ENCODE data around the gene RPS17. TPM values are rescaled to one million over a fixed set of nuclear protein-coding genes. Genes with fewer than 3 reads are reported as not detected.

Gene RPS17
- total RNA-seq, 1 donor from 2014 or later: 1,125 TPM

DNA sequence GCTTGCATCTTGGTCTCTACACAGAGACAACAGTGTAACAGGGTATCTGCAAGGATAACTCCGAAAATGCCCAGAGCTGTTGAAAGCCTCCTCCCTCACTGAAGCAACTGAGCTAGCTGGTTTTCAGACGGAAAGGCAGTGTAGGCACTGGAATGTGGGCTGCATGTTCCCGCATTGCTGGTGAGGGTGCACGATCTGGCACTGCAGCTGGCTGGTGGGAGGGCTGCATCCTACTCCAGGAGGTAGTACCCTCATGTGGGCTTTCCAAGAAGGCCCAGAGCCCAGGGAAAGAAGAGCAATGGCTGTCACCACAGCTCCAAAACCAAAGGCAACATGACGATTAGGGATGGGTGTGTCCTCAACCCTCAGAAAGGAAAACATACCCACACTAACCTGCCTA, 28.7 kb upstream of the RPS17 start:
- Histone ChIP-seq H3K27ac (no peak overlapping the region), H3K27me3 (no peaks in the 10 kb centered on the region), H3K4me3 (no peak overlapping the region), H3K9me3 (no peaks in the 10 kb centered on the region), H3K4me1 (peaks cover 0 to 9% of the 10 kb centered on the region in 2 donors), H3K36me3 (no peaks in the 10 kb centered on the region)
- intact Hi-C loops (cut with DNase I): no loop called here
- no peak for TF ChIP-seq CTCF (IDR thresholded peaks at IDR 0.05)
- no peak for DNase-seq (ENCODE audit: low spot score in 2 of 2)

DNA sequence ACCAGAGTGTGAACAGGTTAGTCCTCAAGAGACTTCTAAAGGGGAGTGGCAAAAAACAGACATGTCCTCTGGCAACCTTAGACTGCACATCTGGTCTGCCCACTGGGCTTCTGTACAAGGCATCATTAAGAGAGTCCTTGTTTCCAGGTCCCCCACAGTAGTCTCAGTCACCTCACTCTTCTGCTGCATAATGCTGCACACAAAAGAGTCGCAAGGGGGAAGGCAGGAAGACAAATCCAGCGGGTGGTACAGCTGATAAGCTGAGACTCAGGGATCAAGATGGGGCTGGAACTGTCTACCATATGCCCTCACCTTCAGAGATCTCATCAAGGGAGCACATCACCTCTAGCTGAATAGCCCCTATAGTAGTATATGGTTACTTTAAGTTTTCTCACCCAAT, 27.4 kb upstream of the RPS17 start:
- Histone ChIP-seq H3K36me3 (no peaks in the 10 kb centered on the region), H3K27me3 (no peaks in the 10 kb centered on the region), H3K9me3 (no peaks in the 10 kb centered on the region), H3K27ac (no peak overlapping the region), H3K4me3 (no peak overlapping the region), H3K4me1 (peaks cover 0 to 9% of the 10 kb centered on the region in 2 donors)
- intact Hi-C loops (cut with DNase I): no loop called here
- DNase-seq (ENCODE audit: low spot score in 2 of 2): no peak
- TF ChIP-seq CTCF (IDR thresholded peaks at IDR 0.05): no peak

DNA sequence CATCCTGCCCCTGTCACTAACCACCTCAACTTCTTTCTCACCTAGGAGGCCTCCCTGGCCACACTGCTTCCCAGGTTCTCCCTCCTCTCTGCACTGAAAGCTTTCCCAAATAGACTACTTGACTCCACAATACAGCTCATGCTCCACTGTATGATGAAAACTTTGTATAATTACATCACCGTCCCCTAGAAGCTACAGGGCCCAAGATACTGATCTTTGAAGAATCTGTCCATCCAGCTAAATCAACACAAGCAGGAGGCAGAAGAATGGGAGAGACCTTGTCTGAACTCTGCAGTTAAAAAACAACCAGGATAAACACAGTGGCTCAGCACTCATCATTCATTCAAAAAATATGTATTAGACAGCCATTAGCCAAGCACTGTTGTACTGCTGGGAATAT, 26.4 kb upstream of the RPS17 start:
- H3K27me3 ChIP-seq: no peaks in the 10 kb centered on the region
- H3K36me3 ChIP-seq: no peaks in the 10 kb centered on the region
- peaks cover 0 to 6% of the 10 kb centered on the region in 2 donors for H3K4me1 ChIP-seq
- no peaks in the 10 kb centered on the region for H3K9me3 ChIP-seq
- DNase-seq (ENCODE audit: low spot score in 2 of 2): no peak
- TF ChIP-seq CTCF (IDR thresholded peaks at IDR 0.05): no peak
- no peak overlapping the region for H3K27ac ChIP-seq
- no peak overlapping the region for H3K4me3 ChIP-seq
- intact Hi-C loops (cut with DNase I): no loop called here

DNA sequence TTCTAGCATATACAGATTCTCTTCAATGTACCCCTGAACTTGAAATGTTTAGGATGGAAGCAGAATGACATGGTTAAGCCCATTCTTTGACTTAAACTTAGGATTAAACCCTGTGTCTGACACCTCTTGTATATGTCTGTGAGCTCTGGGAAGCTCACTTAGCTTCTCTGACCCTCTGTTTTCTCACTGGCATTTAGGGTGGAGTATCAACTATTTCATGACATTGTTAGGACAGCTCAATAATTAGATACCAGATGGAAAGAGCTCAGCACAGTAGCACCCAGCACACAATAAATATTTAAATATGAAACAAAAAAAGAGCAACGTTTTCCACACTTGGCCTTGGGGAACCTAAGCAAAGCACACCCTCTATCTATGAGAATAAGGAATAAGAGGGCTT, 18.2 kb upstream of the RPS17 start:
- no peak for TF ChIP-seq CTCF (IDR thresholded peaks at IDR 0.05)
- DNase-seq (ENCODE audit: low spot score in 2 of 2): no peak
- Histone ChIP-seq H3K4me3 (no peak overlapping the region), H3K36me3 (peaks cover 0 to 8% of the 10 kb centered on the region in 2 donors), H3K9me3 (no peaks in the 10 kb centered on the region), H3K27me3 (no peaks in the 10 kb centered on the region), H3K27ac (no peak overlapping the region), H3K4me1 (no peaks in the 10 kb centered on the region)
- intact Hi-C loops (cut with DNase I): no loop called here

DNA sequence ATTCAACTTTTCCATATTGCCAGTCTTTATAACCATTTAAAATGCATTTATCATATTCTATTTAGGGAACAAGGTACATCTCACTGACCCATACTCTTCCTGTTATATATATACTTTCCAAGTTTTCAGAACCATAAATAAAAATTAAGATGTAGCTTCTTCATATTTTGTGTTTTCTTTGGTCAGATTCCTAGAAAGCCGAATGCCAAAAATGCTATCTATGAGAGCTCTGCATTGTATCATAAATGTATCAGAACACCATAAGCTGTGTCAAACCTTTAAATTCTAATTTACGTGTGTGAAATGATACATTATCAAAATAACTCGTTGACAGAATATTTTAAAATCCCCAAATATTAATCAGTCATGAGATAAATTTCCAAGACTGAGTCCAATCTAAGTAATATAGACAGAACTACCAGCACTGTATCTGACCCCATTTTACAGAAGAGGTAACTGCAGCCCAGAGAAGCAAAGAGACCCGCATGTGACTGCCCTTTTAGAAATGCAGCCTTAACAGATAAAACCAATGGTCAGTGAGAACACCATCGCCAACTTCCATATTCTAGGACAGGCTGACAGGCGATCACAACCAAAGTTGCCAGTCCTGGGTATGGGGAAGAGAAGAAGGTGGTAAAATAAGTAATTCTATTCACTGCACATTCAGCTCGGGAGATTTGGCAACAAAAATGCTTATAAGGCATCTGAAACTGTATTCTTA, 16.2 kb upstream of the RPS17 start:
- intact Hi-C loops (cut with DNase I): no loop called here
- Histone ChIP-seq H3K4me3 (no peak overlapping the region), H3K27me3 (no peaks in the 10 kb centered on the region), H3K9me3 (no peaks in the 10 kb centered on the region), H3K4me1 (no peaks in the 10 kb centered on the region), H3K27ac (no peak overlapping the region), H3K36me3 (peaks cover 0 to 11% of the 10 kb centered on the region in 2 donors)
- no peak for DNase-seq (ENCODE audit: low spot score in 2 of 2)
- TF ChIP-seq CTCF (IDR thresholded peaks at IDR 0.05): no peak

GRCh38 chr15:82554849-82555248, 14.6 kb upstream of the RPS17 start:
- Histone ChIP-seq H3K27ac (no peak overlapping the region), H3K4me1 (no peaks in the 10 kb centered on the region), H3K36me3 (peaks cover 0 to 21% of the 10 kb centered on the region in 2 donors), H3K4me3 (no peak overlapping the region), H3K27me3 (no peaks in the 10 kb centered on the region), H3K9me3 (no peaks in the 10 kb centered on the region)
- TF ChIP-seq CTCF (IDR thresholded peaks at IDR 0.05): no peak
- intact Hi-C loops (cut with DNase I): no loop called here
- no peak for DNase-seq (ENCODE audit: low spot score in 2 of 2)
